SK-N-SH (cell line): ENCODE measurements around the gene CCDC40.

Experiments used
- CTCF ChIP-seq: fragments of 200-600 bp; sonication (generic); IDR thresholded peaks from 2 replicates; pipeline ENCODE4 v1.6.1; 2017; ENCODE audit warnings: antibody characterized with exemption, mild to moderate bottlenecking, moderate library complexity
- EZH2phosphoT487 ChIP-seq: fragments of 200-600 bp; sonication (generic); IDR thresholded peaks from 2 replicates; pipeline ENCODE4 v1.6.1; 2017; ENCODE audit warnings: low read depth, mixed run types, mild to moderate bottlenecking, antibody characterized with exemption, moderate library complexity, borderline replicate concordance
- FOXM1 ChIP-seq: IDR thresholded peaks from 2 replicates; pipeline ENCODE4 v1.4.0; 2012; ENCODE audit warnings: low read depth, mild to moderate bottlenecking
- RCOR1 ChIP-seq: fragments of 150-350 bp; IDR thresholded peaks from 2 replicates; pipeline ENCODE4 v1.6.1; 2017; ENCODE audit warnings: antibody characterized with exemption, low read length
- RFX5 ChIP-seq: IDR thresholded peaks from 2 replicates; pipeline ENCODE4 v1.6.1; 2012; ENCODE audit warnings: mild to moderate bottlenecking, improper control_type of control experiment, low read length

- TF ChIP-seq CTCF: no peak
- TF ChIP-seq FOXM1: no peak
- no peak for TF ChIP-seq RFX5
- TF ChIP-seq RCOR1: no peak
- no peak for TF ChIP-seq EZH2phosphoT487
Measured at GRCh38 chr17:80049986-80050385, 13.5 kb downstream of the CCDC40 start.
